NCI-H526 (cell line): ENCODE data around the gene TASP1.

Experiments used
- DNase-seq, 2 experiments: peaks; one replicate each; lab custom pipeline; 2025; lab: John Stamatoyannopoulos, UW

TASP1 gene

GRCh38 chr20:13348311-13349234 is 290.2 kb downstream of the TASP1 start:
- peak; percentile 95 to 96 for DNase-seq

GRCh38 chr20:13344671-13345070 is 294.1 kb downstream of the TASP1 start:
- no peak for DNase-seq

GRCh38 chr20:13342469-13343242 is 296.1 kb downstream of the TASP1 start:
- DNase-seq, result no peak

GRCh38 chr20:13341737-13342393 is 296.9 kb downstream of the TASP1 start:
- no peak for DNase-seq

GRCh38 chr20:13340088-13340487 is 298.6 kb downstream of the TASP1 start:
- no peak for DNase-seq
